H9 (cell line): ENCODE data around the gene ZSWIM9. TPM values are rescaled to one million over a fixed set of nuclear protein-coding genes. Genes with fewer than 3 reads are reported as not detected.

ENCODE experiments used
- DNase-seq: peaks from one replicate; pipeline ENCODE4 v3.0.0-alpha.2; 2017
- H2AFZ ChIP-seq: one replicate; pipeline ENCODE4 v1.6.1; 2013; ENCODE audit warnings: mild to moderate bottlenecking, low read length, control low read depth, moderate library complexity
- H2AK5ac ChIP-seq: 2 replicates; pipeline ENCODE4 v1.6.1; 2013; ENCODE audit warnings: low read length, control low read depth, mixed read lengths; ENCODE audit not compliant: insufficient read length
- H2BK120ac ChIP-seq: one replicate; pipeline ENCODE4 v1.6.1; 2013; ENCODE audit warnings: low read depth, mild to moderate bottlenecking, low read length, control low read depth, inconsistent platforms; ENCODE audit not compliant: poor library complexity, severe bottlenecking
- H2BK12ac ChIP-seq: 2 replicates; pipeline ENCODE4 v1.6.1; 2013; ENCODE audit warnings: low read length, control low read depth, mixed read lengths, low read depth; ENCODE audit not compliant: insufficient read length
- H2BK15ac ChIP-seq: 2 replicates; pipeline ENCODE4 v1.6.1; 2013; ENCODE audit warnings: low read depth, low read length, control low read depth
- H2BK20ac ChIP-seq: one replicate; pipeline ENCODE4 v1.6.1; 2013; ENCODE audit warnings: low read depth, mild to moderate bottlenecking, low read length, control low read depth, inconsistent platforms; ENCODE audit not compliant: poor library complexity, severe bottlenecking
- H2BK5ac ChIP-seq: 2 replicates; pipeline ENCODE4 v1.6.1; 2013; ENCODE audit warnings: low read length, control low read depth, mixed read lengths; ENCODE audit not compliant: insufficient read length
- H3K14ac ChIP-seq: 2 replicates; pipeline ENCODE4 v1.6.1; 2013; ENCODE audit warnings: low read length, control low read depth; ENCODE audit not compliant: insufficient read depth
- H3K18ac ChIP-seq: 2 replicates; pipeline ENCODE4 v1.6.1; 2013; ENCODE audit warnings: low read depth, mild to moderate bottlenecking, mixed read lengths, low read length, control low read depth; ENCODE audit not compliant: insufficient read length
- H3K23ac ChIP-seq: 2 replicates; pipeline ENCODE4 v1.6.1; 2013; ENCODE audit warnings: low read length, control low read depth, mixed read lengths, low read depth; ENCODE audit not compliant: insufficient read length
- H3K23me2 ChIP-seq: 2 replicates; pipeline ENCODE4 v1.6.1; 2013; ENCODE audit warnings: low read depth, mild to moderate bottlenecking, mixed read lengths, low read length, control low read depth; ENCODE audit not compliant: insufficient read length, poor library complexity, severe bottlenecking
- H3K27ac ChIP-seq: 2 replicates; pipeline ENCODE4 v1.5.1; 2013; ENCODE audit warnings: low read length, control low read depth, mixed read lengths, low read depth; ENCODE audit not compliant: insufficient read length
- H3K27me3 ChIP-seq: 2 replicates; pipeline ENCODE4 v1.6.1; 2013; ENCODE audit warnings: low read length, control low read depth, inconsistent platforms; ENCODE audit not compliant: insufficient read depth
- H3K4ac ChIP-seq: 2 replicates; pipeline ENCODE4 v1.6.1; 2013; ENCODE audit warnings: low read depth, mild to moderate bottlenecking, control low read depth, inconsistent platforms, low read length, moderate library complexity
- H3K4me1 ChIP-seq: 2 replicates; pipeline ENCODE4 v1.6.1; 2013; ENCODE audit warnings: low read length, control low read depth, inconsistent platforms; ENCODE audit not compliant: insufficient read depth
- H3K4me2 ChIP-seq: 2 replicates; pipeline ENCODE4 v1.6.1; 2013; ENCODE audit warnings: low read length, control low read depth, mixed read lengths; ENCODE audit not compliant: insufficient read length, insufficient read depth
- H3K56ac ChIP-seq: 2 replicates; pipeline ENCODE4 v1.6.1; 2013; ENCODE audit warnings: low read depth, mild to moderate bottlenecking, mixed read lengths, low read length, control low read depth; ENCODE audit not compliant: insufficient read length
- H3K79me1 ChIP-seq: 2 replicates; pipeline ENCODE4 v1.6.1; 2013; ENCODE audit warnings: low read depth, mild to moderate bottlenecking, moderate library complexity, low read length, control low read depth, inconsistent platforms; ENCODE audit not compliant: insufficient read depth, poor library complexity, severe bottlenecking
- H3K79me2 ChIP-seq: 2 replicates; pipeline ENCODE4 v1.6.1; 2013; ENCODE audit warnings: low read length, control low read depth, inconsistent platforms; ENCODE audit not compliant: insufficient read depth
- H3K9ac ChIP-seq: 2 replicates; pipeline ENCODE4 v1.6.1; 2013; ENCODE audit warnings: low read length, control low read depth, mixed read lengths; ENCODE audit not compliant: insufficient read length; ENCODE audit errors: extremely low read depth
- H3K9me3 ChIP-seq: one replicate; pipeline ENCODE4 v1.6.1; 2013; ENCODE audit warnings: low read depth, low read length, inconsistent platforms; ENCODE audit not compliant: control insufficient read depth
- H3T11ph ChIP-seq: one replicate; pipeline ENCODE4 v1.6.1; 2013; ENCODE audit warnings: mild to moderate bottlenecking, low read length, control low read depth, inconsistent platforms
- H4K20me1 ChIP-seq: one replicate; pipeline ENCODE4 v1.6.1; 2013; ENCODE audit not compliant: control insufficient read depth, insufficient read length, insufficient read depth
- H4K5ac ChIP-seq: 2 replicates; pipeline ENCODE4 v1.6.1; 2013; ENCODE audit warnings: low read depth, mild to moderate bottlenecking, mixed read lengths, low read length, control low read depth; ENCODE audit not compliant: insufficient read length
- H4K8ac ChIP-seq: replicated peaks from 2 replicates; pipeline ENCODE4 v1.6.1; 2013; ENCODE audit warnings: low read length, control low read depth, mixed read lengths, low read depth; ENCODE audit not compliant: insufficient read length
- H4K91ac ChIP-seq: 2 replicates; pipeline ENCODE4 v1.6.1; 2013; ENCODE audit warnings: low read depth, mild to moderate bottlenecking, moderate library complexity, mixed read lengths, low read length, control low read depth; ENCODE audit not compliant: insufficient read length
- H3K27ac Mint-ChIP-seq, 3 experiments: 2 replicates in 2 of 3; 3 replicates in 1 of 3; pipeline ENCODE4 v1.8.0; 2020 to 2021; ENCODE audit warnings: mixed read lengths in 3 of 3, mild to moderate bottlenecking in 1 of 3, moderate library complexity in 1 of 3
- H3K27me3 Mint-ChIP-seq: 2 replicates; pipeline ENCODE4 v1.8.0; 2021; ENCODE audit warnings: low read depth, mild to moderate bottlenecking, moderate library complexity, mixed read lengths
- H3K36me3 Mint-ChIP-seq, 3 experiments: 2 replicates in 2 of 3; 3 replicates in 1 of 3; pipeline ENCODE4 v1.8.0; 2020 to 2021; ENCODE audit warnings: low read depth in 3 of 3, mixed read lengths in 3 of 3; ENCODE audit not compliant: insufficient read depth in 1 of 3
- H3K4me1 Mint-ChIP-seq, 2 experiments: 2 replicates each; pipeline ENCODE4 v1.8.0; 2020; ENCODE audit warnings: mixed read lengths in 2 of 2
- H3K4me3 Mint-ChIP-seq, 2 experiments: 2 replicates in 1 of 2; 3 replicates in 1 of 2; pipeline ENCODE4 v1.8.0; 2020 to 2021; ENCODE audit warnings: mild to moderate bottlenecking in 2 of 2, mixed read lengths in 2 of 2, moderate library complexity in 1 of 2
- H3K9me3 Mint-ChIP-seq, 2 experiments: 2 replicates in 1 of 2; 3 replicates in 1 of 2; pipeline ENCODE4 v1.8.0; 2020; ENCODE audit warnings: mild to moderate bottlenecking in 2 of 2, mixed read lengths in 2 of 2, moderate library complexity in 1 of 2
- CTCF ChIP-seq: fragments of 200-600 bp; sonication (generic); conservative IDR thresholded peaks from 3 replicates; pipeline ENCODE4 v1.8.0; 2021; ENCODE audit warnings: antibody characterized with exemption, mild to moderate bottlenecking
- WGBS: extraction: QIAGEN DNeasy Blood & Tissue Kit; methylation state at CpG from one replicate; pipeline ENCODE4 v1.1.7; 2013; ENCODE audit warnings: missing lambda C conversion rate, low lambda C conversion rate, mixed read lengths; ENCODE audit not compliant: insufficient read length; ENCODE audit errors: extremely low coverage; 5-methylcytosine and 5-hydroxymethylcytosine counted together
- total RNA-seq: library from RNA; stranded (reverse); gene quantifications from 2 replicates; pipeline ENCODE4 v1.2.1, GENCODE V29; 2021

The ZSWIM9 gene
- total RNA-seq, 1 experiment from 2014 or later, result 8.9 TPM

DNA sequence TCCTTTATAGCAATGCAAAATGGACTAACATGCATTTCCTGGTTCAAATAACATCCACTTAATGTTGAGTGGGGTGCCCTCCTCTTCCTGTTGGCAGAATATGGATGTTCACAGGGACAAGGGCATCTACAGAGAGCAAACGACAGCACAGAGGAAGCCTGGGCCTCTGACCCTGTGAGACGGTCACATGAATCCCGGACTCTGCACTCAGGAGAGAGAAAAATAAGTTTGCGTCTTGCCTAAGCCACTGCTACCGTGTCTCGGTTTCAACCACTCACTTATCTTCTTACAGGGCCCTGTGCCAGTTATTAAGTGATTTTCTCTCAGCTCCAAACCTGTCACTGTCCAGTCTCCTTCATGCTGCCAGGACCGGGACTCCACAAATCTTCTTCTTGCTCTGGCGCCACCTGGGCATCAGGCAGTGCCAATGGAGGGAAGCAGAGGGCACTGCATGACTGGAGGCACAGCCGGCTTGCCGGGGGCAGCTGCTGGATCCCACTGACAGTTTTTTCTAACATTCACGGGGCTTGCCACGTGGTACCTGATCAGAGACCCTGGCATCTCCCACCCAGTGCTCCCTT lies 12.2 kb upstream of the ZSWIM9 start:
- Histone ChIP-seq H3K14ac (no peak overlapping the region), H4K91ac (no peak overlapping the region), H3K79me2 (no peaks in the 10 kb centered on the region), H3K4ac (no peak overlapping the region), H3K27me3 (no peaks in the 10 kb centered on the region), H3K9me3 (no peaks in the 10 kb centered on the region), H2BK120ac (no peak overlapping the region), H2BK5ac (no peak overlapping the region), H2BK20ac (no peak overlapping the region), H3K4me1 (no peaks in the 10 kb centered on the region), H3K79me1 (no peaks in the 10 kb centered on the region), H2AK5ac (no peak overlapping the region), H3K4me2 (no peak overlapping the region), H3K18ac (no peak overlapping the region), H2BK12ac (no peak overlapping the region), H4K20me1 (no peaks in the 10 kb centered on the region), H2AFZ (no peak overlapping the region), H3K23me2 (no peaks in the 10 kb centered on the region), H3T11ph (no peak overlapping the region), H2BK15ac (no peak overlapping the region), H3K9ac (no peak overlapping the region), H4K5ac (no peak overlapping the region), H3K56ac (no peak overlapping the region), H3K27ac (no peak overlapping the region), H4K8ac (no peak overlapping the region), H3K23ac (no peak overlapping the region)
- TF ChIP-seq CTCF, result no peak
- Mint-ChIP-seq H3K9me3 (no peaks in the 10 kb centered on the region), H3K4me1 (no peaks in the 10 kb centered on the region), H3K27me3 (no peaks in the 10 kb centered on the region), H3K36me3 (peaks cover 39 to 78% (median 69%) of the 10 kb centered on the region in 3 experiments), H3K4me3 (no peak overlapping the region), H3K27ac (no peak overlapping the region)
- DNase-seq, result no peak
- no CpG with 5 or more reads among the region's 12 CpGs for WGBS
